Smooth muscle cell (in vitro differentiated cells): ENCODE measurements around the gene RPL3. TPM values are rescaled to one million over a fixed set of nuclear protein-coding genes. Genes with fewer than 3 reads are reported as not detected.

ENCODE experiments used
- DNase-seq: peaks from one replicate; lab custom pipeline; 2025; ENCODE audit not compliant: unreplicated experiment; lab: John Stamatoyannopoulos, UW
- H2AFZ ChIP-seq: fragments of 200-600 bp; sonication (generic); 2 replicates; pipeline ENCODE4 v1.6.0; 2016; ENCODE audit warnings: antibody characterized with exemption, low read depth, mild to moderate bottlenecking
- H3F3A ChIP-seq: fragments of 200-600 bp; sonication (generic); 2 replicates; pipeline ENCODE4 v1.6.0; 2017; ENCODE audit warnings: antibody characterized with exemption, low read depth
- H3K27ac ChIP-seq: fragments of 200-600 bp; sonication (generic); 2 replicates; pipeline ENCODE4 v1.5.1; 2016; ENCODE audit warnings: low read depth, mild to moderate bottlenecking
- H3K27me3 ChIP-seq: fragments of 200-600 bp; sonication (generic); 2 replicates; pipeline ENCODE4 v1.6.1; 2016; ENCODE audit warnings: low read depth, mild to moderate bottlenecking
- H3K36me3 ChIP-seq: fragments of 200-600 bp; sonication (generic); 2 replicates; pipeline ENCODE4 v1.5.1; 2016; ENCODE audit warnings: low read depth
- H3K4me1 ChIP-seq: fragments of 200-600 bp; sonication (generic); 2 replicates; pipeline ENCODE4 v1.5.1; 2016; ENCODE audit warnings: low read depth
- H3K4me2 ChIP-seq: fragments of 200-600 bp; sonication (generic); 2 replicates; pipeline ENCODE4 v1.6.0; 2016; ENCODE audit warnings: mild to moderate bottlenecking
- H3K4me3 ChIP-seq: fragments of 200-600 bp; sonication (generic); 2 replicates; pipeline ENCODE4 v1.5.1; 2016; ENCODE audit warnings: mild to moderate bottlenecking
- H3K79me2 ChIP-seq: fragments of 200-600 bp; sonication (generic); 2 replicates; pipeline ENCODE4 v1.6.0; 2016; ENCODE audit warnings: low read depth, mild to moderate bottlenecking
- H3K9ac ChIP-seq: fragments of 200-600 bp; sonication (generic); 2 replicates; pipeline ENCODE4 v1.6.0; 2016; ENCODE audit warnings: low read depth
- H3K9me3 ChIP-seq: fragments of 200-600 bp; sonication (generic); replicated peaks from 2 replicates; pipeline ENCODE4 v1.5.1; 2016; ENCODE audit warnings: low read depth
- H4K20me1 ChIP-seq: fragments of 200-600 bp; sonication (generic); 2 replicates; pipeline ENCODE4 v1.6.0; 2016; ENCODE audit warnings: low read depth
- WGBS: methylation state at CpG from one replicate; pipeline ENCODE4 v1.1.7; 2016; ENCODE audit warnings: low lambda C conversion rate; 5-methylcytosine and 5-hydroxymethylcytosine counted together
- polyA plus RNA-seq: library from polyadenylated mRNA; unstranded; fragments of >200 nt; fragmentation: Nextera tagmentation; extraction: Ambion mirVana; gene quantifications from 2 replicates; pipeline ENCODE4 v1.2.1, GENCODE V29; 2016
- total RNA-seq: library from RNA; depleted of rRNA; stranded (reverse); fragments of >200 nt; gene quantifications from 2 replicates; pipeline ENCODE4 v1.2.3, GENCODE V29; 2014
- TF ChIP-seq, protein P1 (sequence below): fragments of 200-600 bp; sonication (generic); IDR thresholded peaks from 2 replicates; pipeline ENCODE4 v1.5.1; 2017; ENCODE audit warnings: borderline replicate concordance, mild to moderate bottlenecking, antibody characterized with exemption; ENCODE audit not compliant: insufficient read depth, poor library complexity, severe bottlenecking

Gene RPL3
- total and polyA plus RNA-seq, 2 experiments from 2014 or later: 717 to 1,022 TPM

- 92% methylated on average over 17 of the region's 17 CpGs for WGBS
- no peak overlapping the region for H2AFZ ChIP-seq
- H3K79me2 ChIP-seq: no peaks in the 10 kb centered on the region
- H3K27ac ChIP-seq: no peak overlapping the region
- TF ChIP-seq, protein P1, sequence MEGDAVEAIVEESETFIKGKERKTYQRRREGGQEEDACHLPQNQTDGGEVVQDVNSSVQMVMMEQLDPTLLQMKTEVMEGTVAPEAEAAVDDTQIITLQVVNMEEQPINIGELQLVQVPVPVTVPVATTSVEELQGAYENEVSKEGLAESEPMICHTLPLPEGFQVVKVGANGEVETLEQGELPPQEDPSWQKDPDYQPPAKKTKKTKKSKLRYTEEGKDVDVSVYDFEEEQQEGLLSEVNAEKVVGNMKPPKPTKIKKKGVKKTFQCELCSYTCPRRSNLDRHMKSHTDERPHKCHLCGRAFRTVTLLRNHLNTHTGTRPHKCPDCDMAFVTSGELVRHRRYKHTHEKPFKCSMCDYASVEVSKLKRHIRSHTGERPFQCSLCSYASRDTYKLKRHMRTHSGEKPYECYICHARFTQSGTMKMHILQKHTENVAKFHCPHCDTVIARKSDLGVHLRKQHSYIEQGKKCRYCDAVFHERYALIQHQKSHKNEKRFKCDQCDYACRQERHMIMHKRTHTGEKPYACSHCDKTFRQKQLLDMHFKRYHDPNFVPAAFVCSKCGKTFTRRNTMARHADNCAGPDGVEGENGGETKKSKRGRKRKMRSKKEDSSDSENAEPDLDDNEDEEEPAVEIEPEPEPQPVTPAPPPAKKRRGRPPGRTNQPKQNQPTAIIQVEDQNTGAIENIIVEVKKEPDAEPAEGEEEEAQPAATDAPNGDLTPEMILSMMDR: no peak
- H3F3A ChIP-seq: no peaks in the 10 kb centered on the region
- H3K27me3 ChIP-seq: no peaks in the 10 kb centered on the region
- H4K20me1 ChIP-seq: no peaks in the 10 kb centered on the region
- H3K4me2 ChIP-seq: no peak overlapping the region
- no peak overlapping the region for H3K9ac ChIP-seq
- H3K4me1 ChIP-seq: no peaks in the 10 kb centered on the region
- no peak overlapping the region for H3K4me3 ChIP-seq
- no peaks in the 10 kb centered on the region for H3K9me3 ChIP-seq
- H3K36me3 ChIP-seq: no peaks in the 10 kb centered on the region
- no peak for DNase-seq
Observed at GRCh38 chr22:39273950-39274887, 45.2 kb downstream of the RPL3 start.

GRCh38 chr22:39270792-39271191, 48.6 kb downstream of the RPL3 start:
- H3K27ac ChIP-seq: no peak overlapping the region
- H3K27me3 ChIP-seq: no peaks in the 10 kb centered on the region
- no peak overlapping the region for H2AFZ ChIP-seq
- DNase-seq: no peak
- WGBS: 98% methylated on average over 9 of the region's 9 CpGs
- TF ChIP-seq, protein P1: no peak
- no peaks in the 10 kb centered on the region for H4K20me1 ChIP-seq
- no peaks in the 10 kb centered on the region for H3K79me2 ChIP-seq
- H3K9ac ChIP-seq: no peak overlapping the region
- H3K4me3 ChIP-seq: no peak overlapping the region
- no peaks in the 10 kb centered on the region for H3K36me3 ChIP-seq
- no peaks in the 10 kb centered on the region for H3F3A ChIP-seq
- no peaks in the 10 kb centered on the region for H3K9me3 ChIP-seq
- H3K4me2 ChIP-seq: no peak overlapping the region
- no peaks in the 10 kb centered on the region for H3K4me1 ChIP-seq

- no peaks in the 10 kb centered on the region for H4K20me1 ChIP-seq
- H3K9me3 ChIP-seq: no peaks in the 10 kb centered on the region
- H3K27me3 ChIP-seq: no peaks in the 10 kb centered on the region
- no peak overlapping the region for H2AFZ ChIP-seq
- H3K4me1 ChIP-seq: no peaks in the 10 kb centered on the region
- WGBS: 88% methylated on average over 5 of the region's 5 CpGs
- no peak overlapping the region for H3K4me2 ChIP-seq
- no peaks in the 10 kb centered on the region for H3K79me2 ChIP-seq
- H3K4me3 ChIP-seq: no peak overlapping the region
- no peak overlapping the region for H3K27ac ChIP-seq
- TF ChIP-seq, protein P1: no peak
- H3K9ac ChIP-seq: no peak overlapping the region
- DNase-seq: no peak
- no peaks in the 10 kb centered on the region for H3F3A ChIP-seq
- H3K36me3 ChIP-seq: no peaks in the 10 kb centered on the region
Observed at GRCh38 chr22:39270280-39270679, 49.1 kb downstream of the RPL3 start.
